HG03354 (cell line): Measurements from ENCODE around the gene BCOR.

ENCODE experiments used
- ATAC-seq: cut with Tn5 transposase; IDR thresholded peaks from one replicate; pipeline ENCODE4 v1.9.1; 2021; ENCODE audit warnings: mild to moderate bottlenecking; ENCODE audit not compliant: unreplicated experiment, poor library complexity, severe bottlenecking

Gene BCOR

GRCh38 chrX:40074080-40074958 is 23.4 kb downstream of the BCOR start:
- no peak for ATAC-seq

DNA sequence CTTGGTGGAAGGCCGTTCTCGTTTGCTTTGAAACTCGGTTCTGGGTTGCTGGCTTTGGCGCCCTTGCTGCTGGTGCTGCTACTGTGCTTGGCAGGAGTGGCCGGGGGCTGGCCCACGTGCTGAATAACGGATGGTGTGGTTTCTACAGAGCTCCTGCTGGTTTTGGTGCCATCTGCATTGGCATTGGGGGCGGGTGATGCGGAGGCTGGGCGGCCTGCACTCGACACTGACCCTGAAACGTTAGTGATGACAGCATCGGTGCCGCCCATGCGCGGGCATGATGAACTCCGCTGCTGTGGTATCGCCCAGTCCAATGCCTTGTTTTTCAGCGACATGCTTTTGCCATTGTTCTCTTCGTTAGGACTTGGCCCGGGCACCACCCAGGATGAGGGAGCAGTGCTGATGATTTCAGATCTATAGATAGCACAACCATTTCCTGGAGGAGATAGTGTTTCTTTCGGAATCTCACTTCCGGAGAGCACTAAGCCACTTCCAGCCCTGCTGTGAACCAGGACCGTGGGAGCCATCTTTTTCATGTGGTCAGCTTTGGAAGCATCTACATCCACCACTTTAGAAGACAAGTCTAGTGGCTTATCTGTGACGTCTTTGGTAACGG is 24.2 kb downstream of the BCOR start:
- no peak for ATAC-seq

- no peak for ATAC-seq
Observed at GRCh38 chrX:40072246-40072645, 25.5 kb downstream of the BCOR start.

DNA sequence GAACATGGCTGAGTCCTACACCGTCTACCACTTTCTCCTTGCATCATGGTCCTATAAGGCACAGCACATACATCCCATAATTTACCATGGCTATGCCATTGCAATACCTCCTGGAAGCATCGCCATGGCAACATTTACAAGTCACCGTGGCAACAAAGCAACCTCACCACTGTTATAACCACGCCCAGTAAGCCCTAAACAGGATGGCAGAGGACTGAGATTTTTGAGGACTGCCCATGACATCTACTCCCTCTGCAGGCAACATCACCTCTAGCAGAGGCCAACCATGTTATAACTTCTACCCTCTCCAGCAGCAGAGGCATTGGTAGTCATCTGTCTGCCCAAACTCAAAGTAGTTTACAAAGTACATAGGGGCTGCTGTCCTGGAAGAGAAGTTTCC is 29.7 kb downstream of the BCOR start:
- no peak for ATAC-seq

- ATAC-seq = no peak
Observed at GRCh38 chrX:40066700-40067099, 31.1 kb downstream of the BCOR start.

DNA sequence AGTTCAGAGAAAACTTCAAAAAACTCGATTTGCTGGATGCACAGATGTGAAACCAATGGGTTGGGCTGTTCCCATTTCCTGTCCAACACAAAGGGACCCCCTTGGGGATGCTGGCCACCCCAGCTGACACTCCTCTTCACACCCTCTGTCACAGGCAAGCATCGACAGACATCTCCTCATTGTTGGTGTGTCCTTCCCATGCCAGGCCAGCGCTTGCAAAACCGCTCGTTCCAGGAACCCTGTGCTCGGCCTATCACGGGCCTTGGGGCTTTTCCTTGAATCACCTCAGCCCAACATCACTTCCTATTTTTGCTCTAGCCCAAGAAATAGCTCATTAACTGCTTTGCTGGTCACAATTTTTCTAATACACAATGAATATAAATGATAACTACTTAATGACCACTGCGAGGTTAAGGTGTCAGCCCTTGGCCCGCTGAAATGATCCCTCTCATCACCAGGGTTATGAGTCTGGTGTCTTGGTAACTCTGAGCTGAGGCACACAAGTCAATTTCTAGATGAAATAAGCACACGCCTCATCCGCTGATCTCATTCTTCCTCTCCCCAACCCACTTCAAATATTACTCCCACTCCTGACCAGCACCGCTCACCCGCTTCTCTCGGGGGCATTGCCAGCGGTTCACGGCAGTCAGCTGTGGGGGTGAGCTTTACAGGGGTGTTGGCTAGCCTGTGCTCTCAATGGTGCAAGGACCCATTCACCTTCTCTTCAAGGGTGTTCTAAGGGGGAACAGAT is 32.3 kb downstream of the BCOR start:
- ATAC-seq = no peak

DNA sequence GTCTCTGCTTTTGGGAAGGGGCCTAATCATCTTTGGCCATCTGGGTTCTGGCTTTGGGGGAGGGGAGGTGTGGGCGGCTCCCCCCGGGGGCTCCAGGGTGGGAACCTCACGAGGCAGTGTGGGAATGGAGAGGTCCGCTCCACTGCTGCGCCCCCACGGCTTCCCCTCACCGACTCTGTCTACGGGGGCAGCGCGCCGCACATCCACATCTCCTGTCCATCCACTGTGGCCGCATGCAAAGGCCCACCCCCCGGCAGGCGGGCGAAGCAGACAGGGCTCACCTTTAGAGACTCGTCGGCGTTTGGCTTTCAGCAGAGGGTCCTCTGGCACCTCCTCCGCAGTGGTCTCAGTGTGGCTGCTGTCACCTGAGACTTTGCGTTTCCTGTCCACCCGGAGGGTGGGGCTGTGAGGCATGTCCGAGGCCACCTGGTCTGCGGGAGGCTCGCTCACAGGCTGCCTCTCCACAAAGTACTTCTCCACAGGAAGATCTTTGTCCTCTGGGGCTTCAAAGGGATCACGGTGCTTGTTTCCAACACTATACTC is 33.6 kb downstream of the BCOR start:
- no peak for ATAC-seq

DNA sequence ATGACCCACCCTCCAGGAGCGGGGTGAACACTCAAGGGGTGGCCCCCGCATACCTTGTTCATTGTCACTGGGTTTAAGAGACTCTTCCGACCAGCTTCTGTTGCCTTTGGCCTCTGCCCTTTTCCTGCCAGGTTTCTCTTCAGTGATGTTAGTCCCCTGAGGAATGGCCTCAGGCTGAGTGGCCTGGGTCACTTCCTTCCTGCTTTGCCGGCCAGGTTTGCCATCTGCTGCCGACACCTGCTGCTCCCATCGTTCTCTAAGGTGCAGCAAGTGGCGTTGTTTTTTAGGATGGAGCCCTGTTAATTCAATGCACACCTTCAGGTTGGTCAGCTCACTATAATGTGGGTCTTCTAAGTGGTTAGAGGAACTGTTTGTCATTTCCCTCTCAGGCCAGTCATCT is 34.2 kb downstream of the BCOR start:
- ATAC-seq = no peak

- no peak for ATAC-seq
Observed at GRCh38 chrX:40062525-40063155, 35.1 kb downstream of the BCOR start.

DNA sequence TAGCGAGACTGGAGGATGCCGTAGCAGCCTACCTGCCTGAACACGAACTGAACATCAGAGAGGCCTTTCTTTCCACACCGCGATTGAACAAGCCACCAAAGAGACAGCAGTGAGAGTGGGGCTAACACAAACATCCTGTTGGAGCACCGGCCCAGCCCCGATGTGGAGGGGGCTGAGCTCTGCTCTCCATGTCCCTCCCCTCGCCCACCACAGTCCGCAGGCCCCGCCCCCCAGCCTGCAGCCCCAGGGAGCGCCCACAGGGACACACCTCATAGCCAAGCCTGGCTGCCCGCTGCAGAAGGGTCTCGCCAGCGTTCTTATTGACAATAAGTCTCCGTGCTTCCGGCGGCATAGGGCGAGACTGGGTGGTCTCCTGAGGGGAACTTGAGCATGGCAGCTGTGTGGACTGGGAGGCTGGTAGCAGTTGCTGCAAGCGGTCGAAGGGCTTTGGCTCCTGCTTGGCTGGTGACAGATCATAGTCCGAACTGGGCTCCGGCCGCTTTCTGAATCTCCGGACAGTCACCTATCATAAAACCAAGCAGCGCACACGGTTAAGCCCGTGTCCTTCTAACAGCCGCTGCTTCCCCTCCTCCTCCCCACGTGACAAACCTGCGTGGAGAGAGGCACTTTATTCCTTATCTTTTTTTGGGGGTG is 35.8 kb downstream of the BCOR start:
- ATAC-seq = no peak

GRCh38 chrX:40061005-40061404 is 36.8 kb downstream of the BCOR start:
- ATAC-seq = no peak

GRCh38 chrX:40060356-40060845 is 37.4 kb downstream of the BCOR start:
- no peak for ATAC-seq

DNA sequence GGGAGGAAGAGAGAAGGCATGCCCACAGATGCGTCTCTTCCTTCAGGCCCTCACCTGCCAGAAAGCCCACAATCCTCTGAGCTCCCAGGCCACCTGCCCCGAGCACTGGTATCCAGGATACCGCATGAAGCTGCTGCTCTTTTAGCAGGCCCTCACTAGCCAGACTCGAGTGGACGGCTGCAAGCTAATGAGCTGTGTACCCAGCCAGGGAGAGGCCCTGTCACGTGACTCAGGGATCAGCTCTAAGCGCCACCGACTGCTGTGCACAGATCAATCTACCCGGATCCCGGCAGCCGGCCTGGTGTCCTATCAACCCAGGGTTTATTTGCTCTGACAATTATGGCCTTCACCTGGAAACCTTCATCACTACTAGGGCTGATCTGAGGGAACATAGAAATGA is 39.0 kb downstream of the BCOR start:
- ATAC-seq = no peak

DNA sequence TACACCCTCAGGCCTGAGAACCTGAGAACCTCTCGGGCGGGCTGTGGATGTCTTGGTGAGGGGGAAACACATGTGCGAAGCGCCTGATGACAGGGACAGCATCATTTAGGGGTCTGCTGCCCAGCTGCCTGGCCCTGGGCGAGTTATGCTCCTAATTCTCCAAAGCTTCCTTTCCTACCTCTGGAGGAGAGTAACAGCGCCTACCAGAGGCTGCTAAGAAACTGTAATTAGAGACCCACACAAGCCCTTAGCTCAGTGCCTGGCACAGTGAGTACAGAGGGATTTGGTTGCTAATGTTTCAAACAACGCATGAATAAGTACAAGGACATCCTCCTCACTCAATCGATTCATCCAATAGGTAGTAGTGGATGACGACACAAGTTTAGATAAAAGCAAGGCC is 40.4 kb downstream of the BCOR start:
- no peak for ATAC-seq

DNA sequence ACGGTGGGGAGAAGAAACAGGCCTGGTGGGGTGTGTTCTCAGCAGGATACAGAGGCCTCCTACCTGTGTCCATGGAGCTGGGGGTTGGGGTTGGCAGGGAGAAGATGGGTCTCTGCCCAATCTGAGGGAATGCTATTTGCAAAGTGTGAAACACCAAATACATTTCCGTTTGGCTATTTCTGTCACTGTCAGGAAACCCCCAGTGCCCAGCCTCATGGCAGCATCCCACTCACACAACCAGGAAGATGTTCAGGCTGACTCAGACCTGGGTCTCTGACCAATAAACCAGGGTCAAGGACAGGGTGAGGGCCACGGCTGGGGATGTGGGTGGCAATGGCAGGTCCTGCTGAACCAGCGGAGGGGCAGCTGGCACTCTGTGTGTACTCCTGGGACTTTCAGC is 41.3 kb downstream of the BCOR start:
- no peak for ATAC-seq

GRCh38 chrX:40055495-40055894 is 42.3 kb downstream of the BCOR start:
- no peak for ATAC-seq

GRCh38 chrX:40054793-40055192 is 43.0 kb downstream of the BCOR start:
- no peak for ATAC-seq

GRCh38 chrX:40050532-40050931 is 47.2 kb downstream of the BCOR start:
- ATAC-seq = no peak

- ATAC-seq = no peak
Observed at GRCh38 chrX:40049084-40049641, 48.6 kb downstream of the BCOR start.
